Measurements from ENCODE around the gene TMEM175.

DNA sequence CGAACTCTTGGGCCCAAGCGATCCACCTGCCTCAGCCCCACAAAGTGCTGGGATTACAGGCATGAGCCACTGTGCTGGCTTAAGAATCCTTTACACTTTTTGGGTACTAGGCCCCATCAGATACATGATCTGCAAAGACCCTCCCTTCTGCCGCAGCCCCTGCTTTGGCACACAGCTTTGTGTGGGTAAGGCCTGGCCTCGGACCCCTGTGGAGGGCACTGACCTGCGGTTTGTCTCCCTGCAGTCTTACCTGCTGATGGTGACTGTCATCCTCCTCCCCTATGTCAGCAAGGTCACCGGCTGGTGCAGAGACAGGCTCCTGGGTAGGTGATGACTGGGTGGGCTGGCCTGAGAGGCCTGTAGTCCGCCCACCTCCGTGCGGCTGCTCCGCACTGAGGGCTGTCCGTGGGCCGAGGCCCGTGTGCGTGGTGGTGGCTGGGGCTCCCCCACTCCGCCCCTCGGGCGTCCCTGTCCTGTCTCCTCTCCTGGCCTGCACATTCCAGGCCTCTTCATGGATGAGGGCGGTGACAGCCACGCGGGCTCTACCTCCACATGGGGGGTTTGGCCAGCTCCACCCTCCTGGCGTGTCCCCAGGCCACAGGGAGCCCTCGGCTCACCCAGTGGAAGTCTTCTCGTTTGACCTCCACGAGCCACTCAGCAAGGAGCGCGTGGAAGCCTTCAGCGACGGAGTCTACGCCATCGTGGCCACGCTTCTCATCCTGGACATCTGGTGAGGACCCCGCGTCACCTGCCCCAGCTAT, 23.1 kb downstream of the TMEM175 start:
- TF ChIP-seq, protein P1, sequence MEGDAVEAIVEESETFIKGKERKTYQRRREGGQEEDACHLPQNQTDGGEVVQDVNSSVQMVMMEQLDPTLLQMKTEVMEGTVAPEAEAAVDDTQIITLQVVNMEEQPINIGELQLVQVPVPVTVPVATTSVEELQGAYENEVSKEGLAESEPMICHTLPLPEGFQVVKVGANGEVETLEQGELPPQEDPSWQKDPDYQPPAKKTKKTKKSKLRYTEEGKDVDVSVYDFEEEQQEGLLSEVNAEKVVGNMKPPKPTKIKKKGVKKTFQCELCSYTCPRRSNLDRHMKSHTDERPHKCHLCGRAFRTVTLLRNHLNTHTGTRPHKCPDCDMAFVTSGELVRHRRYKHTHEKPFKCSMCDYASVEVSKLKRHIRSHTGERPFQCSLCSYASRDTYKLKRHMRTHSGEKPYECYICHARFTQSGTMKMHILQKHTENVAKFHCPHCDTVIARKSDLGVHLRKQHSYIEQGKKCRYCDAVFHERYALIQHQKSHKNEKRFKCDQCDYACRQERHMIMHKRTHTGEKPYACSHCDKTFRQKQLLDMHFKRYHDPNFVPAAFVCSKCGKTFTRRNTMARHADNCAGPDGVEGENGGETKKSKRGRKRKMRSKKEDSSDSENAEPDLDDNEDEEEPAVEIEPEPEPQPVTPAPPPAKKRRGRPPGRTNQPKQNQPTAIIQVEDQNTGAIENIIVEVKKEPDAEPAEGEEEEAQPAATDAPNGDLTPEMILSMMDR (IDR thresholded peaks at IDR 0.05): no peak
- no peak for TF ChIP-seq POLR2A (IDR thresholded peaks at IDR 0.05)

All from body of pancreas (tissue), 4 donors.